Mammary epithelial cell (primary cell): ENCODE data around the gene C11orf54.

Source experiments
- CTCF ChIP-seq, 2 donors: IDR thresholded peaks in 1 of 2; conservative IDR thresholded peaks in 1 of 2; 2 replicates each; pipeline ENCODE4 v1.5.1; 2011 to 2012; ENCODE audit warnings: inconsistent platforms in 2 of 2, low read length in 2 of 2, mild to moderate bottlenecking in 2 of 2, control low read depth in 1 of 2, low read depth in 1 of 2; ENCODE audit not compliant: insufficient read depth in 1 of 2; ENCODE audit errors: extremely low read depth in 1 of 2
- EZH2 ChIP-seq: IDR thresholded peaks from 2 replicates; pipeline ENCODE4 v1.6.1; 2012; ENCODE audit warnings: low read length, inconsistent platforms, borderline replicate concordance

- TF ChIP-seq CTCF (conservative IDR thresholded peaks at IDR 0.05 in 1 of 2, IDR thresholded peaks at IDR 0.05 in 1 of 2; ENCODE audit: extremely low read depth in 1 of 2, insufficient read depth in 1 of 2, low read depth in 1 of 2, low read length in 2 of 2) (no peak), EZH2 (no peak)
Measured at GRCh38 chr11:93741094-93741881, at the start of gene C11orf54, which contains the start of gene TAF1D.
